ENCODE results near the gene SELPLG.

GRCh38 chr12:108633534-108634248 lies at the start of gene SELPLG:
- no peak for TF ChIP-seq POLR2A (IDR thresholded peaks at IDR 0.05)
- TF ChIP-seq, protein P1, sequence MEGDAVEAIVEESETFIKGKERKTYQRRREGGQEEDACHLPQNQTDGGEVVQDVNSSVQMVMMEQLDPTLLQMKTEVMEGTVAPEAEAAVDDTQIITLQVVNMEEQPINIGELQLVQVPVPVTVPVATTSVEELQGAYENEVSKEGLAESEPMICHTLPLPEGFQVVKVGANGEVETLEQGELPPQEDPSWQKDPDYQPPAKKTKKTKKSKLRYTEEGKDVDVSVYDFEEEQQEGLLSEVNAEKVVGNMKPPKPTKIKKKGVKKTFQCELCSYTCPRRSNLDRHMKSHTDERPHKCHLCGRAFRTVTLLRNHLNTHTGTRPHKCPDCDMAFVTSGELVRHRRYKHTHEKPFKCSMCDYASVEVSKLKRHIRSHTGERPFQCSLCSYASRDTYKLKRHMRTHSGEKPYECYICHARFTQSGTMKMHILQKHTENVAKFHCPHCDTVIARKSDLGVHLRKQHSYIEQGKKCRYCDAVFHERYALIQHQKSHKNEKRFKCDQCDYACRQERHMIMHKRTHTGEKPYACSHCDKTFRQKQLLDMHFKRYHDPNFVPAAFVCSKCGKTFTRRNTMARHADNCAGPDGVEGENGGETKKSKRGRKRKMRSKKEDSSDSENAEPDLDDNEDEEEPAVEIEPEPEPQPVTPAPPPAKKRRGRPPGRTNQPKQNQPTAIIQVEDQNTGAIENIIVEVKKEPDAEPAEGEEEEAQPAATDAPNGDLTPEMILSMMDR (IDR thresholded peaks at IDR 0.05) = no peak

All from stomach (tissue), 4 donors.